GM23248 (cell line): ENCODE data around the gene ACTR3C. TPM values are rescaled to one million over a fixed set of nuclear protein-coding genes. Genes with fewer than 3 reads are reported as not detected.
A peak's percentile ranks its signal among the peaks of the same experiment; 100 is the strongest.

Source experiments
- DNase-seq: peaks from one replicate; pipeline ENCODE4 v3.0.0-alpha.2; 2015
- H2AFZ ChIP-seq: fragments of 200-600 bp; sonication (generic); 2 replicates; pipeline ENCODE4 v1.6.1; 2016; ENCODE audit warnings: antibody characterized with exemption
- H3F3A ChIP-seq: fragments of 200-600 bp; sonication (generic); 2 replicates; pipeline ENCODE4 v1.6.1; 2016; ENCODE audit warnings: mild to moderate bottlenecking, antibody characterized with exemption, mixed run types; ENCODE audit not compliant: insufficient read depth
- H3K27ac ChIP-seq: fragments of 200-600 bp; sonication (generic); 2 replicates; pipeline ENCODE4 v1.5.1; 2016; ENCODE audit warnings: mild to moderate bottlenecking
- H3K27me3 ChIP-seq: fragments of 200-600 bp; sonication (generic); replicated peaks from 2 replicates; pipeline ENCODE4 v1.6.1; 2016; ENCODE audit warnings: mild to moderate bottlenecking; ENCODE audit not compliant: insufficient read depth
- H3K36me3 ChIP-seq: fragments of 200-600 bp; sonication (generic); 2 replicates; pipeline ENCODE4 v1.6.1; 2016; ENCODE audit warnings: low read depth, mild to moderate bottlenecking
- H3K4me1 ChIP-seq: fragments of 200-600 bp; sonication (generic); 2 replicates; pipeline ENCODE4 v1.6.1; 2016; ENCODE audit warnings: mild to moderate bottlenecking; ENCODE audit not compliant: insufficient read depth
- H3K4me2 ChIP-seq: fragments of 200-600 bp; sonication (generic); one replicate; pipeline ENCODE4 v1.6.1; 2016; ENCODE audit warnings: mild to moderate bottlenecking; ENCODE audit not compliant: unreplicated experiment
- H3K4me3 ChIP-seq: fragments of 200-600 bp; sonication (generic); 2 replicates; pipeline ENCODE4 v1.5.1; 2016; ENCODE audit warnings: mild to moderate bottlenecking
- H3K79me2 ChIP-seq: fragments of 200-600 bp; sonication (generic); 2 replicates; pipeline ENCODE4 v1.6.1; 2016; ENCODE audit warnings: mild to moderate bottlenecking; ENCODE audit not compliant: insufficient read depth
- H3K9ac ChIP-seq: fragments of 200-600 bp; sonication (generic); 2 replicates; pipeline ENCODE4 v1.6.1; 2016; ENCODE audit warnings: mild to moderate bottlenecking
- H3K9me2 ChIP-seq: fragments of 200-600 bp; sonication (generic); 2 replicates; pipeline ENCODE4 v1.6.1; 2016; ENCODE audit warnings: mixed run types, mild to moderate bottlenecking, moderate library complexity; ENCODE audit not compliant: insufficient read depth
- H3K9me3 ChIP-seq: fragments of 200-600 bp; sonication (generic); one replicate; pipeline ENCODE4 v1.6.1; 2017; ENCODE audit warnings: low read depth
- H4K20me1 ChIP-seq: fragments of 200-600 bp; sonication (generic); 2 replicates; pipeline ENCODE4 v1.6.0; 2016; ENCODE audit not compliant: insufficient read depth
- EZH2 ChIP-seq: fragments of 200-600 bp; sonication (generic); IDR thresholded peaks from 2 replicates; pipeline ENCODE4 v1.6.1; 2018; ENCODE audit warnings: antibody characterized with exemption, mild to moderate bottlenecking; ENCODE audit not compliant: insufficient read depth, poor library complexity, severe bottlenecking
- EZH2phosphoT487 ChIP-seq: fragments of 200-600 bp; sonication (generic); IDR thresholded peaks from 2 replicates; pipeline ENCODE4 v1.6.1; 2018; ENCODE audit warnings: antibody characterized with exemption, moderate library complexity, mild to moderate bottlenecking, low read depth; ENCODE audit not compliant: insufficient read depth
- WGBS, 2 experiments: methylation state at CpG; one replicate each; pipeline ENCODE4 v1.1.6; 2015 to 2017; ENCODE audit warnings: low lambda C conversion rate in 2 of 2, low coverage in 1 of 2; ENCODE audit errors: missing lambda C conversion rate in 2 of 2; 5-methylcytosine and 5-hydroxymethylcytosine counted together
- in situ Hi-C: fragments of 300-500 bp; cut with MboI; formaldehyde crosslinking; loops from 2 replicates; pipeline ENCODE4 v1.15.0; 2020
- polyA plus RNA-seq: library from polyadenylated mRNA; unstranded; fragments of >200 nt; fragmentation: Nextera tagmentation; extraction: Ambion mirVana; gene quantifications from 2 replicates; pipeline ENCODE4 v1.2.1, GENCODE V29; 2016
- total RNA-seq: library from RNA; depleted of rRNA; stranded (reverse); fragments of >200 nt; shearing (Covaris generic); gene quantifications from 2 replicates; pipeline ENCODE4 v1.2.3, GENCODE V29; 2014

The ACTR3C gene
- total and polyA plus RNA-seq, 2 experiments from 2014 or later: not detected

GRCh38 chr7:150324373-150324961, 1.1 kb upstream of the ACTR3C start:
- Histone ChIP-seq H3K9ac (no peak overlapping the region), H3K4me1 (no peaks in the 10 kb centered on the region), H3K27ac (no peak overlapping the region), H3K9me3 (no peaks in the 10 kb centered on the region), H3K4me3 (no peak overlapping the region), H3K79me2 (no peaks in the 10 kb centered on the region), H4K20me1 (no peaks in the 10 kb centered on the region), H3K27me3 (0 out of 2 replicates have a peak, but pooled peaks cover 9% of the 10 kb centered on the region), H3K4me2 (no peak overlapping the region), H2AFZ (no peak overlapping the region), H3K36me3 (no peaks in the 10 kb centered on the region), H3K9me2 (no peaks in the 10 kb centered on the region), H3F3A (no peaks in the 10 kb centered on the region)
- in situ Hi-C loops: no loop called here
- DNase-seq: no peak
- 71 to 80% methylated on average over 12 of the region's 12 CpGs for WGBS, 2 experiments
- TF ChIP-seq EZH2phosphoT487 (no peak), EZH2 (no peak)

- in situ Hi-C loops: no loop called here
- Histone ChIP-seq H3K9me3 (no peaks in the 10 kb centered on the region), H3K9ac (no peak overlapping the region), H3K36me3 (no peaks in the 10 kb centered on the region), H3K4me1 (no peaks in the 10 kb centered on the region), H3F3A (no peaks in the 10 kb centered on the region), H3K4me2 (no peak overlapping the region), H3K79me2 (no peaks in the 10 kb centered on the region), H3K9me2 (no peaks in the 10 kb centered on the region), H4K20me1 (no peaks in the 10 kb centered on the region), H2AFZ (peak overlapping the region; percentile 46; the same call in 1 of the 2 replicates), H3K4me3 (no peak overlapping the region), H3K27ac (no peak overlapping the region), H3K27me3 (0 out of 2 replicates have a peak, but pooled peaks cover 9% of the 10 kb centered on the region)
- 19 to 20% methylated on average over 16 of the region's 16 CpGs for WGBS, 2 experiments
- no peak for DNase-seq
- no peak for TF ChIP-seq EZH2
- no peak for TF ChIP-seq EZH2phosphoT487
Measured at GRCh38 chr7:150323682-150324372, 482 bp upstream of the ACTR3C start.

GRCh38 chr7:150322114-150322832, 1.1 kb downstream of the ACTR3C start:
- 61 to 67% methylated on average over 4 of the region's 4 CpGs for WGBS, 2 experiments
- 0 out of 2 replicates have a peak, but pooled peaks cover 9% of the 10 kb centered on the region for H3K27me3 ChIP-seq
- H3K36me3 ChIP-seq: no peaks in the 10 kb centered on the region
- no peaks in the 10 kb centered on the region for H3K4me1 ChIP-seq
- H3K9me2 ChIP-seq: no peaks in the 10 kb centered on the region
- no peak overlapping the region for H2AFZ ChIP-seq
- DNase-seq: no peak
- no peak overlapping the region for H3K4me2 ChIP-seq
- H3K4me3 ChIP-seq: no peak overlapping the region
- in situ Hi-C loops: no loop called here
- H3K79me2 ChIP-seq: no peaks in the 10 kb centered on the region
- no peak overlapping the region for H3K27ac ChIP-seq
- no peaks in the 10 kb centered on the region for H4K20me1 ChIP-seq
- no peak overlapping the region for H3K9ac ChIP-seq
- TF ChIP-seq EZH2phosphoT487 (no peak), EZH2 (no peak)
- no peaks in the 10 kb centered on the region for H3K9me3 ChIP-seq
- H3F3A ChIP-seq: no peaks in the 10 kb centered on the region

- Histone ChIP-seq H3K4me3 (no peak overlapping the region), H3K9ac (no peak overlapping the region), H3K79me2 (no peaks in the 10 kb centered on the region), H4K20me1 (no peaks in the 10 kb centered on the region), H3K9me3 (no peaks in the 10 kb centered on the region), H3K9me2 (no peaks in the 10 kb centered on the region), H3K4me2 (no peak overlapping the region), H3F3A (no peaks in the 10 kb centered on the region), H3K27ac (no peak overlapping the region), H2AFZ (no peak overlapping the region), H3K36me3 (no peaks in the 10 kb centered on the region), H3K27me3 (0 out of 2 replicates have a peak, but pooled peaks cover 9% of the 10 kb centered on the region), H3K4me1 (no peaks in the 10 kb centered on the region)
- no peak for DNase-seq
- in situ Hi-C loops: no loop called here
- TF ChIP-seq EZH2 (no peak), EZH2phosphoT487 (no peak)
- WGBS, 2 experiments: 50 to 54% methylated on average over 3 of the region's 3 CpGs
Measured at GRCh38 chr7:150321788-150322113, 1.6 kb downstream of the ACTR3C start.
